WTC11 (cell line): Measurements from ENCODE around the gene CRYBA1. TPM values are rescaled to one million over a fixed set of nuclear protein-coding genes. Genes with fewer than 3 reads are reported as not detected.

ENCODE experiments used
- ATAC-seq: fragments of 200-7000 bp; cut with Tn5 transposase; 2 replicates; pipeline ENCODE4 v1.10.0; 2021; ENCODE audit warnings: mild to moderate bottlenecking, moderate library complexity
- CTCF ChIA-PET: fragments of 300-600 bp; sonication (Branson Sonifier 250); formaldehyde crosslinking; loops from one replicate; lab custom pipeline; 2021; ENCODE audit warnings: antibody characterized with exemption; lab: Charles Lee
- POLR2A ChIA-PET: fragments of 350-600 bp; sonication (Branson Sonifier 250); formaldehyde crosslinking; loops from one replicate; lab custom pipeline; 2021; ENCODE audit warnings: antibody characterized with exemption; lab: Charles Lee
- DNase-seq: peaks from one replicate; pipeline ENCODE4 v3.0.0; 2021; ENCODE audit warnings: low spot score
- H3K27ac Mint-ChIP-seq: 2 replicates; pipeline ENCODE4 v1.8.0; 2021; ENCODE audit warnings: mixed read lengths
- H3K27me3 Mint-ChIP-seq: 2 replicates; pipeline ENCODE4 v1.8.0; 2021; ENCODE audit warnings: low read depth, mild to moderate bottlenecking, moderate library complexity, mixed read lengths
- H3K36me3 Mint-ChIP-seq: 2 replicates; pipeline ENCODE4 v1.8.0; 2021; ENCODE audit warnings: mixed read lengths
- H3K4me1 Mint-ChIP-seq: 2 replicates; pipeline ENCODE4 v1.8.0; 2022; ENCODE audit warnings: mixed read lengths
- H3K4me3 Mint-ChIP-seq: 2 replicates; pipeline ENCODE4 v1.8.0; 2021; ENCODE audit warnings: mild to moderate bottlenecking, moderate library complexity, mixed read lengths
- H3K9me3 Mint-ChIP-seq: 2 replicates; pipeline ENCODE4 v1.8.0; 2021; ENCODE audit warnings: mixed read lengths
- CDX4 ChIP-seq: fragments of 250-450 bp; sonication (Bioruptor Pico); IDR thresholded peaks from 2 replicates; pipeline ENCODE4 v1.9.0; 2021; ENCODE audit warnings: moderate library complexity, mild to moderate bottlenecking, inconsistent platforms, borderline replicate concordance
- E2F5 ChIP-seq: sonication (generic); formaldehyde crosslinking; IDR thresholded peaks from 2 replicates; pipeline ENCODE4 v1.8.1; 2022; ENCODE audit warnings: mild to moderate bottlenecking, moderate library complexity, missing genetic modification reagents
- ELF4 ChIP-seq: sonication (generic); formaldehyde crosslinking; IDR thresholded peaks from 2 replicates; pipeline ENCODE4 v1.8.1; 2022; ENCODE audit warnings: low read depth, mild to moderate bottlenecking, moderate library complexity, missing genetic modification reagents
- EMX1 ChIP-seq: fragments of 250-450 bp; sonication (Bioruptor Pico); IDR thresholded peaks from 2 replicates; pipeline ENCODE4 v1.8.0; 2021; ENCODE audit warnings: mild to moderate bottlenecking
- FOXP1 ChIP-seq: sonication (generic); formaldehyde crosslinking; IDR thresholded peaks from 2 replicates; pipeline ENCODE4 v1.8.0; 2022; ENCODE audit warnings: missing genetic modification reagents, mild to moderate bottlenecking, moderate library complexity, borderline replicate concordance
- GABPB1 ChIP-seq: sonication (generic); formaldehyde crosslinking; IDR thresholded peaks from 2 replicates; pipeline ENCODE4 v1.8.1; 2023; ENCODE audit warnings: mild to moderate bottlenecking, missing genetic modification reagents
- GRHL2 ChIP-seq: fragments of 250-450 bp; sonication (Bioruptor Pico); IDR thresholded peaks from 2 replicates; pipeline ENCODE4 v1.8.0; 2022; ENCODE audit warnings: mild to moderate bottlenecking, moderate library complexity; ENCODE audit not compliant: insufficient replicate concordance, severe bottlenecking
- HMGXB4 ChIP-seq: sonication (generic); formaldehyde crosslinking; IDR thresholded peaks from 2 replicates; pipeline ENCODE4 v1.8.1; 2023; ENCODE audit warnings: mild to moderate bottlenecking, moderate library complexity, missing genetic modification reagents
- JUN ChIP-seq: sonication (generic); formaldehyde crosslinking; IDR thresholded peaks from 2 replicates; pipeline ENCODE4 v1.8.0; 2023; ENCODE audit warnings: mild to moderate bottlenecking, missing genetic modification reagents
- MLX ChIP-seq: sonication (generic); formaldehyde crosslinking; IDR thresholded peaks from 2 replicates; pipeline ENCODE4 v1.8.1; 2023; ENCODE audit warnings: mild to moderate bottlenecking, missing genetic modification reagents, moderate library complexity
- MXD4 ChIP-seq: fragments of 250-450 bp; sonication (Bioruptor Pico); IDR thresholded peaks from 2 replicates; pipeline ENCODE4 v1.8.0; 2021; ENCODE audit warnings: mild to moderate bottlenecking, moderate library complexity, borderline replicate concordance
- NFATC4 ChIP-seq: fragments of 250-450 bp; sonication (Bioruptor Pico); IDR thresholded peaks from 2 replicates; pipeline ENCODE4 v1.9.0; 2021; ENCODE audit warnings: mild to moderate bottlenecking
- NFE2L1 ChIP-seq: sonication (generic); formaldehyde crosslinking; IDR thresholded peaks from 2 replicates; pipeline ENCODE4 v1.8.1; 2023; ENCODE audit warnings: missing genetic modification reagents
- NR3C1 ChIP-seq: sonication (generic); formaldehyde crosslinking; conservative IDR thresholded peaks from 2 replicates; pipeline ENCODE4 v1.8.1; 2023; ENCODE audit warnings: low read depth, mild to moderate bottlenecking, missing genetic modification reagents
- SP1 ChIP-seq: sonication (generic); formaldehyde crosslinking; conservative IDR thresholded peaks from 2 replicates; pipeline ENCODE4 v1.8.1; 2022; ENCODE audit warnings: missing genetic modification reagents
- TCF7 ChIP-seq: sonication (generic); formaldehyde crosslinking; IDR thresholded peaks from 2 replicates; pipeline ENCODE4 v1.8.0; 2022; ENCODE audit warnings: mild to moderate bottlenecking, low read depth, missing genetic modification reagents, moderate library complexity
- ZNF219 ChIP-seq: sonication (generic); formaldehyde crosslinking; IDR thresholded peaks from 2 replicates; pipeline ENCODE4 v1.8.0; 2023; ENCODE audit warnings: missing genetic modification reagents, mild to moderate bottlenecking, borderline replicate concordance
- ZNF281 ChIP-seq: sonication (generic); formaldehyde crosslinking; IDR thresholded peaks from 2 replicates; pipeline ENCODE4 v1.8.0; 2023; ENCODE audit warnings: mild to moderate bottlenecking, missing genetic modification reagents
- ZNF671 ChIP-seq: fragments of 250-450 bp; sonication (Bioruptor Pico); IDR thresholded peaks from 2 replicates; pipeline ENCODE4 v1.8.0; 2021; ENCODE audit warnings: mild to moderate bottlenecking
- total RNA-seq: library from RNA; stranded (reverse); gene quantifications from 3 replicates; pipeline ENCODE4 v1.2.3, GENCODE V29; 2021
- TF ChIP-seq, protein P1 (sequence below): sonication (generic); formaldehyde crosslinking; IDR thresholded peaks from 2 replicates; pipeline ENCODE4 v1.8.1; 2022; ENCODE audit warnings: mild to moderate bottlenecking, missing genetic modification reagents, moderate library complexity, borderline replicate concordance
- TF ChIP-seq, protein P2 (sequence below): sonication (generic); formaldehyde crosslinking; IDR thresholded peaks from 2 replicates; pipeline ENCODE4 v1.8.0; 2022; ENCODE audit warnings: mild to moderate bottlenecking, missing genetic modification reagents
- TF ChIP-seq, protein P3 (sequence below): sonication (generic); formaldehyde crosslinking; IDR thresholded peaks from 2 replicates; pipeline ENCODE4 v1.8.1; 2023; ENCODE audit warnings: mild to moderate bottlenecking, missing genetic modification reagents
- TF ChIP-seq, protein P4 (sequence below): sonication (generic); formaldehyde crosslinking; conservative IDR thresholded peaks from 2 replicates; pipeline ENCODE4 v1.8.1; 2022; ENCODE audit warnings: mild to moderate bottlenecking, missing genetic modification reagents

Gene CRYBA1
- total RNA-seq, 1 experiment from 2014 or later = not detected

DNA sequence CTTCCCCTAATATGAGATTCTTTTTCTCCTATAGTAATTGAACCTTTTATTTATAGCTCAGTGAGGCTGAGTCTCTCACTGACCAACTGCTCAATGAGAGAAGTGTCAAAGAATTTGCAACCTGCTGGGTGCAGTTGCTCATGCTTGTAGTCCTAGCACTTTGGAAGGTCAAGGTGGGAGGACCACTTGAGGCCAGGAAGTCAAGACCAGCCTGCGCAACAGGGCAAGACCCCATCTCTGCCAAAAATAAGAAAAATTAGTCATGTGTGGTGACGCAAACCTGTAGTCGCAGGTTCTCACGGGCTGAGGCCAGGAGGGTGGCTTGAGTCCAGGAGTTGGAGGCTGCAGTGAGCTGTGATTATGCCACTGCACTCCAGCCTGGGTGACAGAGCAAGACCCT, 30.9 kb upstream of the CRYBA1 start (continued):
- TF ChIP-seq, protein P1, sequence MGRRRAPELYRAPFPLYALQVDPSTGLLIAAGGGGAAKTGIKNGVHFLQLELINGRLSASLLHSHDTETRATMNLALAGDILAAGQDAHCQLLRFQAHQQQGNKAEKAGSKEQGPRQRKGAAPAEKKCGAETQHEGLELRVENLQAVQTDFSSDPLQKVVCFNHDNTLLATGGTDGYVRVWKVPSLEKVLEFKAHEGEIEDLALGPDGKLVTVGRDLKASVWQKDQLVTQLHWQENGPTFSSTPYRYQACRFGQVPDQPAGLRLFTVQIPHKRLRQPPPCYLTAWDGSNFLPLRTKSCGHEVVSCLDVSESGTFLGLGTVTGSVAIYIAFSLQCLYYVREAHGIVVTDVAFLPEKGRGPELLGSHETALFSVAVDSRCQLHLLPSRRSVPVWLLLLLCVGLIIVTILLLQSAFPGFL (CRISPR knock-in tag) = no peak
- TF ChIP-seq ZNF671 (no peak), ELF4 (CRISPR knock-in tag) (no peak)

- Mint-ChIP-seq H3K27ac (no peak overlapping the region), H3K9me3 (no peaks in the 10 kb centered on the region), H3K4me1 (peaks cover 6% of the 10 kb centered on the region), H3K4me3 (no peak overlapping the region), H3K27me3 (no peaks in the 10 kb centered on the region), H3K36me3 (no peaks in the 10 kb centered on the region)
- ChIA-PET CTCF (interaction anchor here (0.8 to 8.5 kb wide), 6 partner anchors 22 to 100 kb away, joined by 3 to 222 read pairs (median 52); partner anchors contain the start of gene MYO18A), POLR2A (no interaction called here)
- TF ChIP-seq, protein P2, sequence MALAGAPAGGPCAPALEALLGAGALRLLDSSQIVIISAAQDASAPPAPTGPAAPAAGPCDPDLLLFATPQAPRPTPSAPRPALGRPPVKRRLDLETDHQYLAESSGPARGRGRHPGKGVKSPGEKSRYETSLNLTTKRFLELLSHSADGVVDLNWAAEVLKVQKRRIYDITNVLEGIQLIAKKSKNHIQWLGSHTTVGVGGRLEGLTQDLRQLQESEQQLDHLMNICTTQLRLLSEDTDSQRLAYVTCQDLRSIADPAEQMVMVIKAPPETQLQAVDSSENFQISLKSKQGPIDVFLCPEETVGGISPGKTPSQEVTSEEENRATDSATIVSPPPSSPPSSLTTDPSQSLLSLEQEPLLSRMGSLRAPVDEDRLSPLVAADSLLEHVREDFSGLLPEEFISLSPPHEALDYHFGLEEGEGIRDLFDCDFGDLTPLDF (CRISPR knock-in tag) = no peak
- TF ChIP-seq EMX1 (no peak), MXD4 (CRISPR knock-in tag) (no peak), E2F5 (no peak), GABPB1 (CRISPR knock-in tag) (no peak), ZNF219 (CRISPR knock-in tag) (no peak), ZNF281 (no peak), TCF7 (CRISPR knock-in tag) (no peak)
- TF ChIP-seq, protein P3, sequence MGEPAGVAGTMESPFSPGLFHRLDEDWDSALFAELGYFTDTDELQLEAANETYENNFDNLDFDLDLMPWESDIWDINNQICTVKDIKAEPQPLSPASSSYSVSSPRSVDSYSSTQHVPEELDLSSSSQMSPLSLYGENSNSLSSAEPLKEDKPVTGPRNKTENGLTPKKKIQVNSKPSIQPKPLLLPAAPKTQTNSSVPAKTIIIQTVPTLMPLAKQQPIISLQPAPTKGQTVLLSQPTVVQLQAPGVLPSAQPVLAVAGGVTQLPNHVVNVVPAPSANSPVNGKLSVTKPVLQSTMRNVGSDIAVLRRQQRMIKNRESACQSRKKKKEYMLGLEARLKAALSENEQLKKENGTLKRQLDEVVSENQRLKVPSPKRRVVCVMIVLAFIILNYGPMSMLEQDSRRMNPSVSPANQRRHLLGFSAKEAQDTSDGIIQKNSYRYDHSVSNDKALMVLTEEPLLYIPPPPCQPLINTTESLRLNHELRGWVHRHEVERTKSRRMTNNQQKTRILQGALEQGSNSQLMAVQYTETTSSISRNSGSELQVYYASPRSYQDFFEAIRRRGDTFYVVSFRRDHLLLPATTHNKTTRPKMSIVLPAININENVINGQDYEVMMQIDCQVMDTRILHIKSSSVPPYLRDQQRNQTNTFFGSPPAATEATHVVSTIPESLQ (CRISPR knock-in tag) = no peak
- ATAC-seq (no peak), DNase-seq (no peak)
Measured at GRCh38 chr17:29216181-29216580, 30.5 kb upstream of the CRYBA1 start.

DNA sequence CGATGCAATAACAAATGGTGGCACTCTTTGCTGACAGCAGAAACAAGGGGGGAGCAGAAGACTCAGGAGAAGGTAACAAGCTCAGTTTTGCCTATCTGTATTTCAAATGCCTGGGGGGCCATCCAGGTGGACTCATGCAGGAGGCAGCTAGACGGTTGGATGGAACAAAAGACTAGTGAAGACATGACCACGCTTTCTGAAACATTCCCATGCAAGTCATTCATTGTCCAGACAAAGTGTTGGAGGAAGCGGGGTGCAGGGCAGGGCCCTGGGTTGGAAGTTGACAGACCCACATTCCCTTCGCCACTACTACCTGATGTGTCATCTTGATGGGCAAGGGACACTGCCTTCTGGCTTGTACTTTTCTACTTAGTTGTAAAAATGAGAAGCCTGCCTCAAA, 29.8 kb upstream of the CRYBA1 start:
- Mint-ChIP-seq H3K27ac (no peak overlapping the region), H3K4me1 (peaks cover 6% of the 10 kb centered on the region), H3K9me3 (no peaks in the 10 kb centered on the region), H3K27me3 (no peaks in the 10 kb centered on the region), H3K36me3 (no peaks in the 10 kb centered on the region), H3K4me3 (no peak overlapping the region)
- POLR2A ChIA-PET = interaction anchor here (0.6 kb wide), 1 partner anchor 314 kb away, joined by 3 read pairs; no protein-coding TSS in a partner anchor
- DNase-seq (no peak), ATAC-seq (no peak)
- TF ChIP-seq HMGXB4 (CRISPR knock-in tag) (no peak), NR3C1 (no peak), FOXP1 (CRISPR knock-in tag) (no peak), SP1 (CRISPR knock-in tag) (no peak), GRHL2 (CRISPR knock-in tag) (no peak), JUN (no peak), NFE2L1 (CRISPR knock-in tag) (no peak), EMX1 (no peak), MLX (CRISPR knock-in tag) (no peak), NFATC4 (CRISPR knock-in tag) (no peak), CDX4 (CRISPR knock-in tag) (no peak)
- TF ChIP-seq, protein P4, sequence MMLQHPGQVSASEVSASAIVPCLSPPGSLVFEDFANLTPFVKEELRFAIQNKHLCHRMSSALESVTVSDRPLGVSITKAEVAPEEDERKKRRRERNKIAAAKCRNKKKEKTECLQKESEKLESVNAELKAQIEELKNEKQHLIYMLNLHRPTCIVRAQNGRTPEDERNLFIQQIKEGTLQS = no peak
- CTCF ChIA-PET = interaction anchor here (0.8 to 8.5 kb wide), 7 partner anchors 10 to 101 kb away, joined by 3 to 222 read pairs (median 39); partner anchors contain the start of gene MYO18A
